HG02571 (cell line): ENCODE measurements around the gene IFT74.
"Not testable (repeated sequence)": the region's sequence is repeated elsewhere in the genome, so short reads cannot be mapped to it uniquely, and the experiment has no call there.

Experiments
- ATAC-seq: cut with Tn5 transposase; IDR thresholded peaks from one replicate; pipeline ENCODE4 v1.9.1; 2021; ENCODE audit warnings: mild to moderate bottlenecking, moderate library complexity; ENCODE audit not compliant: unreplicated experiment

IFT74 gene

DNA sequence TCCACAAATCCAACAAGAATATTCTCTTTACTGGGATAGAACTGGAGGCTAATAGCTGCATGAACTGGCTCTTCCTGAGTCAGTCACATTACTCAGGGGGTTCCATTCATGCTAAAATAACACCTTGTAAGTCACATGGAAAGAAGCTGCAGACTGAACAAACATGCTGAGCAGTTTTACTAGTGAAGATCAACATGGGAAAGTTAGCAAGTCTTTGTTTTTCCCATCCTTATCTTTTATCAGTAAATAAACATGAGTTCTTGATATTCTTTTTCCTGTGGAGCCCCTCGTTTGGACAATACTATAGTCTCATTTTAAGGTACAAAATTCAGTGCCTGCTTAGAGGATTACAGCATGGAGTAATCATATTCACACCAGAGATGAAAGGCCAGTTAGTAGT is 109.1 kb downstream of the IFT74 start:
- no peak for ATAC-seq

DNA sequence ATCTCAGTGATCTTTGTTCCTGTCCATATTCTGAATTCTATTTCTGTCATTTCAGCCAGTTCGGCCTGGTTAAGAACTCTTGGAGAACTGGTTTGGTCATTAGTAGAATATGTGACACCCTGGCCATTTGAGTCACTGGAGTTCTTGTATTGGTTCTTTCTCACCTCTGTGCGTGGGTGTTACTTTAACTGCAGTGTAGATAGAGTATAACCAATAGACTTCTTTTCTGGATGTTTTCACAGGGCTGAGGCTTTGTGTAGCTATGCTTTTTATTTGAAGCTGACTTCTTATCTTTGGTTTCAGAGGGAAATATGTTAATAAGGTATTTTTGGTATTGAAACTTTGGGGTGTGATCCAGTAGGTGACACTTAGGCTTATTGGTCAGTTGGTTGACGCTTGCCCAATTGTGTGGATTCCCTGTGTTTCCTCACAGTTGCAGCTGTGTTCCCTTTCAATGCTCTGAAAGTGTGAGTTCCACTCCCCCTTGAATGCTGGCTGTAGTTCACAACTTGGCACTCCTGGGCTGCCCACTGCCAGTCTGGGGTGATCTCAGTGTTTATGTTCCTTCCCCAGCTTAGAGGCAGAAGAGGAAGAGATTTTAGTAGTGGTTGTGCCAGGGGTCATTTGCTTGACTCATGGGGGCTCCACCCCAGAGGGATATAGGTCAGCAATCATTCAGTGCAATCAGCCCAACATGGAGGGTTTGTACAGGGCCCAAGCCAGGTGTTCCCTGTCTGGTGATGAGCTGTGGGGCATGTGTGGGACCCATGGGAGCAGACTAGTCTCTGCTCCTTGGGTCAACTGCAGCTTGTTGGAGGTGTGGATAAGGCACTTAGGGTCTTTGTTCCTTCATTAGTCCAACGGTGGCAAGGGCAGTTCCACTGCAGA is 117.9 kb downstream of the IFT74 start:
- ATAC-seq = no peak

DNA sequence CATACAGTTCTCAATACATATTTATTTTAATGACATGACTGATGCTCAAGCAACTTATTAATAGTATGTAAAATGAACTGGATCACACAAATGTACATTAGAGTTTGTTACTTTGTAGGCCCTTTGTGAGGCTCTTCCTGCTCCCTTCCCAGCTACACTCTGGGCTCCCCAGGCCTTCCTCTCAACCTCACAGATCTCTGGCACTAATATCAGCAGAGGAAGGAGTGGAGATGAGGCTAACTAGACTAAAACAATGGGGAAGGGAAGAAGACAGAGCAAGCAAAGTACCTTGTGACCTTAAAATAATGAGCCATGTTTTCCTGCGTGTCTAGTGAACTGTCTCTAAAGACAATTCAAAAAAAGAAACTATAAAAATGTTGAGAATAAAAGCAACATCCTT is 122.5 kb downstream of the IFT74 start:
- ATAC-seq = no peak

DNA sequence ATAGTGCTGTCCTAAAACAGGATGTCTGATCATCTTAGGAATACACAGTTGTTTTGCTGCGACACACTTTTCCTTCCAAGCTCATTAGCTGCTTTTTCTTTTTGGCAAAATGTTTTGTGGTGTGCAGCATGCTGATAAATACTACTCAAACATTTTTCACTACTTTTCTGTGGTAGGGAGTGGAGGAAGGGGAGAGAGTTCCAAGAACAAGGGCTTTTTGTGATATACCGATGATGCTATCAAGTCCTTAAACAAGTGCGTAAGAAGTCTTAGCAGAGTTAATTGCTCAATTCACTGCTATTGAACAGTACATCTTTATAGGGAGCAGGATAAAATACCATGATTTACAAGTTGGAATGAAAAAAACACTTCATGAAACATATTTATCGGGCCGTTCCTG is 129.2 kb downstream of the IFT74 start:
- no peak for ATAC-seq

DNA sequence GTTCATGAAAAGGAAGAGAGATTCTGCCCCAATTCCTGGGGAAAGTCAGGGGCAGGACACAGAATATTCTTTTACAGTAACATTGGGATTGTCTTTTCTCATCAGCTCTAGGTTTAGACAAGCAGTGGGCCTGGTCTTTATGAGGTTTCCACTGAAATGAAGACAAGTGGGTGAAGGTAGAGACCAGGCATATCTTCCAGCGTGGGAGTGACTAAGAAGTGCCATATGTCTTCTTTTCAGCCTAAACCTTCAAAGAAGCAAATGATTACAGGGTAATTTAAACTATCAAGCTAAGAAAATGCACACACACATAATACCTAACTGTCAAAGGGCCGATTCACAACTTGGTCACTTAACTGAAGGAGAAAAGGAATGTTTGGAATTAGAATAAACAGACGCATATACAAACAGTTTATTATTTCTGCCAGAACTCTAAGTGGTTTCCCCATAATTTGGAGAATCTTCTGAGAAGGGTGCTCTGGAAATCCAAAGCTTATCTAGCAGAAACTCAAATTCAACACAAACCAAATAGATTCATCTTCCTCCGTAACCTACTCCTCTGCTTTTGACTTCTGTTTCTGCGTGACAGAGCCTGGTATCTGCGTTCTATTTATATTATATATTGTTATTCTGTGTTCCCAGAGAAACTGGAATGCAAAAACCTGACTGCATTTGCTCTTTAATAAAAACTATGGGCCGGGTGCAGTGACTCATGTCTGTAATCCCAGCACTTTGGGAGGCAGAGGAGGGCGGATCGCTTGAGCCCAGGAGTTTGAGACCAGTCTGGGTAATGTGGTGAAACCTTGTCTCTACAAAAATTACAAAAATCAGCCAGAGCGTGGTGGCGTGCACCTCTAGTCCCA is 130.8 kb downstream of the IFT74 start:
- no peak for ATAC-seq

DNA sequence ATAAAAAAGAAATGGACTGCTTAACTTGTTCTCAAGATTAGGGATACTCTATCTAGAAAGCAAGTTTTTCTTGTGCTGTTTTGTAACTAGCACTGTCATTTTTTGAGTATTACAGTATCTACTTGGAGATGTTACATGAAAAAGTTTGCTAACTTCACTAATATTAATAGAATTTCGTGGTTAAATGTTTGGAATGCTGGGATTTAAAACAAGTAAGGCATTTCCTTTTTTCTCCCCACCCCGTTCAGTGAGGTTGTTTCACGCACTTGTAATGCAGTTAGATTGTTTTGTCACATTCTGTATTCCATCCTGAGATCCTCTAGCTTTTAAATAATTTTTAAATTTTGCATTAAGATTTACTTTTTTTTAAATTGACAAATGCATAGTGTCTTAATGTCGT is 132.8 kb downstream of the IFT74 start:
- ATAC-seq = no peak

DNA sequence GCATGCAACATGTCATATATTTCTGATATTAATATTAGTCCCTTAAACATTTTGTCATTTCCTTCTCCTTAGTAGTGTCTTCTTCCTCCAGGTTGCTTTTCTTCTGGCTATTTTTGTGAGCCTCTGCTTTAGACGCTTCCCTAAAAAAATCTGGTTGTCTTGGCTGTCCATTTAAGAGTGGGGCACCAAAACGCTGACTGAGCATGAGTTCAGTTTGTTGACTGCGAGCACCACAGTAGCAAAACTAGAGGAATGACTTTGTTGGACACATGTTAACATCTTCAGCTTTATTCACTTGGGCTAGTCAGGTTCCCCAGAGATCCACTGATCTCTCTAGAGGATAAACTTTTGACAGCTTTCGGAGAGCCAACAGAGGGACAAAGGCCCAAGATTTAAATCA is 133.5 kb downstream of the IFT74 start:
- ATAC-seq = no peak

DNA sequence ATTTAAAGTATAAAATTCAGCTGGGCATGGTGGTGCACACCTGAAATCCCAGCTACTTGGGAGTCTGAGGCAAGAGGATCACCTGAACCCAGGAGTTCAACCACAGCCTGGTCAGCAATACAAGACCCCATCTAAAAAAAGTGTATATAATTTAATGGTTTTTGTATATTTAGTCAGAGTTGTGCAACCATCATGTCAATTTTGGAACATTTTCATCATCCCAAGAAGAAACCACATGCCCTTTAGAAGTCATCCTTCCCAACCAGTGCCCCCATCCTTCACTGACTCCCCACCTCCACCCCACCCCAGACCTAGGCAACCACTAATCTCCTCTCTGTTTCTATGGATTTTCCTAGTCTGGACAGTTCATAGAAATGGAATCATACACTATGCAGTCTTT is 134.0 kb downstream of the IFT74 start:
- no peak for ATAC-seq

DNA sequence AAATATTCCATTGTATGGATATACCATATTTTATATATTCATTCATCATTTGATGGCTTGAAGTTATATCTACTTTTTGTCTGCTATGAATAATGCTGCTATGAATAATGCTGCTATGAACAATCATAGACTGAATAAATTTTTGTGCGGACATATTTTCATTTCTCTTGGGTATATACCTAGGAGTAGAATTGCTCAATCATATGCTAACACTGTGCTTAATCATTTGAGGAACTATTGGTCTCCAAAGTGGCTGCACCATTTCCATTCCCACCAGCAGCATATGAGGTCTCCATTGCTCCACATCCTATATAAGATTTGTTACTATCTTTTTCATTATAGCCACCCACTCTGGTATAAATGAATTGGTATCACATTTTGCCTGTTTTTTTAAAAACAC is 134.5 kb downstream of the IFT74 start:
- ATAC-seq = no peak

DNA sequence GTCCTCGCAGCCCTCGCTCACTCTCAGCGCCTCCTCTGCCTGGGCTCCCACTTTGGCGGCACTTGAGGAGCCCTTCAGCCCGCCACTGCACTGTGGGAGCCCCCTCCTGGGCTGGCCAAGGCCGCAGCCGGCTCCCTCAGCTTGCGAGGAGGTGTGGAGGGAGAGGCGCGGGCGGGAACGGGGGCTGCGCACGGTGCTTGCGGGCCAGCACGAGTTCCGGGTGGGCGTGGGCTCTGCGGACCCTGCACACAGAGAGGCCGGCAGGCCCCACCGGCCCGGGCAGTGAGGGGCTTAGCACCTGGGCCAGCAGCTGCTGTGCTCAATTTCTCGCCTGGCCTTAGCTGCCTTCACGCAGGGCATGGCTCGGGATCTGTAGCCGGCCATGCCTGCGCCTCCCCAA is 136.3 kb downstream of the IFT74 start:
- ATAC-seq = not testable (repeated sequence)

DNA sequence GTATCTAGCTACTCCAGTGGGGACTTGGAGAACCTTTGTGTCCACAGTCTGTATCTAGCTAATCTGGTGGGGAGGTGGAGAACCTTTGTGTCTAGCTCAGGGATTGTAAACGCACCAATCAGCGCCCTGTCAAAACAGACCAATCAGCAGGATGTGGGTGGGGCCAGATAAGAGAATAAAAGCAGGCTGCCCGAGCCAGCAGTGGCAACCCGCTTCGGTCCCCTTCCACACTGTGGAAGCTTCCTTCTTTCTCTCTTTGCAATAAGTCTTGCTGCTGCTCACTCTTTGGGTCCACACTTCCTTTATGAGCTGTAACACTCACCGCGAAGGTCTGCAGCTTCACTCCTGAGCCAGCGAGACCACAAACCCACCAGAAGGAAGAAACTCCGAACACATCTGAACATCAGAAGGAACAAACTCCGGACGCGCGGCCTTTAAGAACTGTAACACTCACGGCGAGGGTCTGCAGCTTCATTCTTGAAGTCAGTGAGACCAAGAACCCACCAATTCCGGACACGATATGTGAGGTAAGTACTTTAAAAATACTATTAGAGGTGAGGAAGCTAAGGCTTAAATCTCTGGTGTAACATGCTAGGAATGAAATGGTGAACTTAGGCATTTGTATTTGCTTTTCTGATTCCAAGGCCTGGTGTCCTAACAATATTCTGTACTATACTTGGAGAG is 137.3 kb downstream of the IFT74 start:
- not testable (repeated sequence) for ATAC-seq

DNA sequence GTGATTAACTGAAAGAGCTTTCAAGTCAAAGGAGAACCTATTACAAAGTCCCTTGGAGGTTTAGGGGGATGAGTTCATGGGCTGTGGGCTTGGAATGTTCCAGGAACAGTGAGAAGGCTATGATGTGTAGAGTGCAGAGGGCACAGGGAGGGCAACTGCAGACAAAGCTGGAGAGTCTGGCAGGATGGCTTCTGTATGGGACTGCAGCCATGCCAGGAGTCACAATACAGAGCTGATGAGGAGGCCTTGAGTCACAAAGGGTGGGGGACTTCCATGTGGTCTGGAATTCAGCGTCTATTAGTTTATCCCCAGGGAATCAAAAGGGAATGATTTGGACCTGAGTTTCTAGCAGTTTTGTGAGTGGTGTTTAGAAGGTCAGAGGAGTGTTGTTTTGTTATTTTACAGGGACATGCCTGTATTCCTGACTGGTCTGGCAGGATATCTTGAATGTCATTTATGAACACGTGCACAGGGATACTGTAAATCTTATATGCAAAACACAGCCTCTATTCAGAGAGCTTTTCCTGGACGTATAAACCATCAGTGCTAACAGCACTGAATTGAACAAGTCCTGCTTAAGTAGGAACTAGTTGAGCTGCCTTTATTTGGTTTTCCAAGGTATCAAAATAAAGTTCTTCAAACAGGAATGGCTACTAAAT is 138.6 kb downstream of the IFT74 start:
- no peak for ATAC-seq

DNA sequence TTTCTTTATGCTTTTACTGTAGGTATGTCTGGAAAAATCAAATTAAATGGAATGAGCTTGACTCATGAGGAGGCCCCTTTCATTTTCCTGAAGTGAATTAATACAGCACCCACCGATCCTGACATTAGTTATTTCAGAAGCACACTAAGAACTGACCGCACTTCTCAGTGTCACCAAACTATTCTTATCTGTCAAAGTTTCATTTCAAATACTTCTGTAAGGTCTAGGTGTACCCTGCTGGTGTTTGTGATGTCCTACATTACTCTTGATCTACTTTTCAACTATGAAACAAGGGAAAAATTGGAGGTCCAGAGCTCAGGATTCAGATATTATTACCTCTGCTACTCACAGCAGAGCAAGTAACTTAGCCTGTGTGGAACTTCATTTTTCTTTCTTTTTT is 151.0 kb downstream of the IFT74 start:
- no peak for ATAC-seq

DNA sequence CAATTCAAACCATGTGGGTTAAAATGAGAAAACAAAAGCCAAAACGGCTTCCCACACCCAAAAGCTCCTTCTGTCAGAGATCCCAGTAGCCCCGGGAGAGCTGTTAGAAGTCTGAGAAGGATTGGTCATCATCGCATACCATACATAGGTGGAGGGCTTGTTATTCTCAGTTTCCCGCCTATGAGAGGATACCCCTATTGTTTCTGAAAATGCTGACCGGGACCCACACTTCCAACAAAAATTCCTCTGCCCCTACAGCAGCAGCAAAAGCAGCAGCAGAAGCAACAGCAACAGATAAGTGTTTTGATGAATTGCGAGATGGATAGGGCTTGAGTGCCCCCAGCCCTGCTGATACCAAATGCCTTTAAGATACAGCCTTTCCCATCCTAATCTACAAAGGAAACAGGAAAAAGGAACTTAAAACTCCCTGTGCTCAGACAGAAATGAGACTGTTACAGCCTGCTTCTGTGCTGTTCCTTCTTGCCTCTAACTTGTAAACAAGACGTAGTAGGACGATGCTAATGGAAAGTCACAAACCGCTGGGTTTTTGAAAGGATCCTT is 152.8 kb downstream of the IFT74 start, which contains the start of gene TEK:
Gene TEK, plus strand, starts transcription at position 245 of the 561 bp plus-strand sequence. CDS start 366 bp downstream, outside the sequence.
- no peak for ATAC-seq

DNA sequence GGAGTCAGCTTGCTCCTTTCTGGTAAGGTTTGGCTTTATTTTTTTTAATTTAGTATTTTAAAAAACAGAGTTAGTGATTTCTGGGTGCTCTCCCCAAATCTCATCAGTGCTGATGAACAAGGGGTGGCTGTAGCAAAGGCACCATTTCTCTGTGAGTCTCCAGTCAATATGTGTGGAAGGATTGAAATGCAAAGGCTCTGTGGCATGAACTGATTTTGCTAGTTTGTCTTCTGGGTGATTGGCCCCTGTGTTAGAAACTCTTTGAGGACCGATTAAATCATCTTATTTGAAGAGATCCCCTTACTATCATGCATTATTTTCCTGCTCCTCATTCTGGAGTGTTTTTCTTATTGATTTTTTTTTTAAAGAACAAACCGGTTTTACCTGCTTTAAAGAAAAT is 153.4 kb downstream of the IFT74 start:
- ATAC-seq = no peak

DNA sequence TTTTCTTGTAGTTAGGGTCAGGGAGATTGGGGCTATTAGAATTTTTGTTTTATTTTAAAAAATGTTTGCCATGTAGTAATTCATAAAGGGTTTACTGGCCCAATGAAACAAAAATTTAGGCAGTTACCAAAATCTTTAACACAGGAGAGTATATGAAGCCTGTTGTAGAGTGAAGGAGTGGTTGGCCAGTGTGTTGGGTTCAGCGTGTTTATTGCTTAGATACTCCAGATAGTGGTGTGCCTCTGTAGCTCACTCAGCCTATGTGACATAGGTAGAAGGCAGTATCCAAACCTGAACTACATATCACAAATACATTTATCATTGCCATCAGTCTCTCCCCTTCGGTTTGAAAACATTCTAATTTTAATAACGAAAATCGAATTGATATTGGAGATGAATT is 154.0 kb downstream of the IFT74 start:
- no peak for ATAC-seq

DNA sequence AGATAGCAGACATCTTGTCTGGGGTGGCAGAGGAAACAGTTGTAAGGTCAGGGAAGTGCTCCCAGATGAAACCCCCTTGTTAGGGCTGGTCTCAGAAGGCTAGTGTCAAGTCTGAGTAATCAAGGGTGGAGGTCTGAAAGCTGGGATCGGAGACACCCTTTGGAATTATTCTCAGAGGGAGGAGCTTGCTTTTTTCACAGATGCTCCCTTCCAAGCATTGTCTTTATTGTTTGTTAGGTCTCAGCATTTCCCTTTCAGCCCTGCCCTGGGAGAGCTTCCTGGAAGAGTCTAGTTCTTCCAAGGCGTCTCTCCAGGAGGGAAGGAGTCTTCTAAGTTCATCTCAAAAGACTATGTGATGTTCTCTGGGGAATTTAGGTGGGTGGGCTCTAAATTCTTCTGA is 156.0 kb downstream of the IFT74 start:
- no peak for ATAC-seq
